Keratinocyte (primary cell): ENCODE data around the gene DIAPH1.

Source experiments
- CTCF ChIP-seq, 3 experiments: IDR thresholded peaks in 1 of 3; conservative IDR thresholded peaks in 1 of 3; optimal IDR thresholded peaks in 1 of 3; 2 replicates in 2 of 3; 3 replicates in 1 of 3; pipeline versions ENCODE3 to v1.5.1; 2011; ENCODE audit warnings: low read length in 3 of 3, mild to moderate bottlenecking in 3 of 3, moderate library complexity in 2 of 3, control low read depth in 1 of 3, inconsistent platforms in 1 of 3; ENCODE audit not compliant: insufficient read depth in 2 of 3; ENCODE audit errors: extremely low read depth in 1 of 3
- EZH2 ChIP-seq: IDR thresholded peaks from one replicate; pipeline ENCODE4 v1.6.1; 2012; ENCODE audit warnings: inconsistent platforms, mild to moderate bottlenecking, low read length, moderate library complexity

- TF ChIP-seq CTCF (optimal IDR thresholded peaks at IDR 0.05 in 1 of 3, IDR thresholded peaks at IDR 0.05 in 1 of 3, conservative IDR thresholded peaks at IDR 0.05 in 1 of 3; ENCODE audit: extremely low read depth in 1 of 3, insufficient read depth in 2 of 3, low read length in 3 of 3) (no peak), EZH2 (no peak)
Observed at GRCh38 chr5:141484310-141484640, 134.5 kb downstream of the DIAPH1 start.
